ENCODE results near the gene CPD. TPM values are rescaled to one million over a fixed set of nuclear protein-coding genes. Genes with fewer than 3 reads are reported as not detected.
A peak's percentile ranks its signal among the peaks of the same experiment; 100 is the strongest.

CPD gene
- total and polyA plus RNA-seq, 2 of the 13 experiments (the other 11 are each of a cell fraction or from before 2014, with no cell fraction given): 46.1 to 72.3 TPM

GRCh38 chr17:30337393-30337999 is 41.2 kb upstream of the CPD start (continued):
- TF ChIP-seq ZNF280B (CRISPR knock-in tag; IDR thresholded peaks at IDR 0.05; ENCODE audit: borderline replicate concordance) (no peak), SKIL (CRISPR knock-in tag; IDR thresholded peaks at IDR 0.05; ENCODE audit: borderline replicate concordance) (peak; percentile 29; the same call in 1 of the 2 replicates), MXI1 (IDR thresholded peaks at IDR 0.05; ENCODE audit: borderline replicate concordance, low read depth, low read length) (peak; percentile 30; the same call in 1 of the 3 replicates), NBN (conservative IDR thresholded peaks at IDR 0.05) (no peak), ZNF260 (CRISPR knock-in tag; IDR thresholded peaks at IDR 0.05; ENCODE audit: borderline replicate concordance, low read depth) (no peak), MTF2 (CRISPR knock-in tag; IDR thresholded peaks at IDR 0.05; ENCODE audit: borderline replicate concordance) (no peak), POLR2G (IDR thresholded peaks at IDR 0.05; ENCODE audit: low read depth, low read length) (peak; percentile 72; the same call in 1 of the 2 replicates), CHD2 (IDR thresholded peaks at IDR 0.05; ENCODE audit: low read depth, low read length) (no peak), ZNF225 (CRISPR knock-in tag; IDR thresholded peaks at IDR 0.05) (no peak), AKNA (CRISPR knock-in tag; IDR thresholded peaks at IDR 0.05; ENCODE audit: borderline replicate concordance) (no peak), HDAC6 (IDR thresholded peaks at IDR 0.05; ENCODE audit: low read depth, low read length) (no peak), NFYC (CRISPR knock-in tag; IDR thresholded peaks at IDR 0.05) (no peak; the same call in 1 of the 2 replicates), DZIP1 (CRISPR knock-in tag; IDR thresholded peaks at IDR 0.05) (no peak), ZNF740 (CRISPR knock-in tag; IDR thresholded peaks at IDR 0.05) (no peak), ZNF263 (CRISPR knock-in tag; IDR thresholded peaks at IDR 0.05) (no peak; the same call in 1 of the 2 replicates), PHF20 (CRISPR knock-in tag; IDR thresholded peaks at IDR 0.05) (no peak), ZNF546 (CRISPR knock-in tag; conservative IDR thresholded peaks at IDR 0.05) (no peak)
